Panc1 (cell line): ENCODE data around the gene CCDC90B.

Source experiments
- POLR2AphosphoS5 ChIP-seq: IDR thresholded peaks from 2 replicates; pipeline ENCODE4 v1.6.1; 2012; ENCODE audit warnings: mild to moderate bottlenecking, low read depth, low read length, moderate library complexity
- SIN3A ChIP-seq: IDR thresholded peaks from 2 replicates; pipeline ENCODE4 v1.6.1; 2012; ENCODE audit warnings: low read depth, mild to moderate bottlenecking, low read length, moderate library complexity, borderline replicate concordance; ENCODE audit not compliant: insufficient read depth
- TCF7L2 ChIP-seq: IDR thresholded peaks from 2 replicates; pipeline ENCODE4 v1.6.1; 2011; ENCODE audit warnings: mild to moderate bottlenecking, low read depth, low read length, inconsistent platforms
- TF ChIP-seq, protein P1 (sequence below): fragments of 450-650 bp; IDR thresholded peaks from 2 replicates; pipeline ENCODE4 v1.5.1; 2017; ENCODE audit warnings: mild to moderate bottlenecking
- TF ChIP-seq, protein P2 (sequence below), 2 experiments: IDR thresholded peaks; 2 replicates each; pipeline ENCODE4 v1.6.1; 2011 to 2012; ENCODE audit warnings: low read depth in 2 of 2, control low read depth in 1 of 2, low read length in 1 of 2, mild to moderate bottlenecking in 1 of 2, moderate library complexity in 1 of 2; ENCODE audit not compliant: insufficient read depth in 1 of 2

DNA sequence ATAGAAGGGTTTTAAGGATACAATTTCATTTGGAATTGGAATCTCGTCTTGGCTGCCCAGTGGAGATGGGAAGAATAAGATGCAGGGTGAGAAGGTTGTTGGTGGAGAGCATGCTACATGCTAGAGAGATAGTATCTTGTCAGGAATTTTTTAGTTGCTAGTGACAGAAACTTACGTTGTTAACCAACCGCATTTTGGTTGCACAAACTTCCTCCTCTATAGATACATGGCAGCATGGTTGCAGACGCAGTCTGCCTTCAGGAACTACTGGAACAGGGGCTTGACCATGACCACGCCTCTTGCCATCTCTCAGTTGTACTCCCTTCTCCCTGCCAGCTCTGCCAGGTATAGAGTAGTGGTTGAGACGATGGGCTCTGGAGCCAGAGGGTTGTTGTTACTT is 13.5 kb upstream of the CCDC90B start:
- TF ChIP-seq, protein P1, sequence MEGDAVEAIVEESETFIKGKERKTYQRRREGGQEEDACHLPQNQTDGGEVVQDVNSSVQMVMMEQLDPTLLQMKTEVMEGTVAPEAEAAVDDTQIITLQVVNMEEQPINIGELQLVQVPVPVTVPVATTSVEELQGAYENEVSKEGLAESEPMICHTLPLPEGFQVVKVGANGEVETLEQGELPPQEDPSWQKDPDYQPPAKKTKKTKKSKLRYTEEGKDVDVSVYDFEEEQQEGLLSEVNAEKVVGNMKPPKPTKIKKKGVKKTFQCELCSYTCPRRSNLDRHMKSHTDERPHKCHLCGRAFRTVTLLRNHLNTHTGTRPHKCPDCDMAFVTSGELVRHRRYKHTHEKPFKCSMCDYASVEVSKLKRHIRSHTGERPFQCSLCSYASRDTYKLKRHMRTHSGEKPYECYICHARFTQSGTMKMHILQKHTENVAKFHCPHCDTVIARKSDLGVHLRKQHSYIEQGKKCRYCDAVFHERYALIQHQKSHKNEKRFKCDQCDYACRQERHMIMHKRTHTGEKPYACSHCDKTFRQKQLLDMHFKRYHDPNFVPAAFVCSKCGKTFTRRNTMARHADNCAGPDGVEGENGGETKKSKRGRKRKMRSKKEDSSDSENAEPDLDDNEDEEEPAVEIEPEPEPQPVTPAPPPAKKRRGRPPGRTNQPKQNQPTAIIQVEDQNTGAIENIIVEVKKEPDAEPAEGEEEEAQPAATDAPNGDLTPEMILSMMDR: no peak
- TF ChIP-seq, protein P2, sequence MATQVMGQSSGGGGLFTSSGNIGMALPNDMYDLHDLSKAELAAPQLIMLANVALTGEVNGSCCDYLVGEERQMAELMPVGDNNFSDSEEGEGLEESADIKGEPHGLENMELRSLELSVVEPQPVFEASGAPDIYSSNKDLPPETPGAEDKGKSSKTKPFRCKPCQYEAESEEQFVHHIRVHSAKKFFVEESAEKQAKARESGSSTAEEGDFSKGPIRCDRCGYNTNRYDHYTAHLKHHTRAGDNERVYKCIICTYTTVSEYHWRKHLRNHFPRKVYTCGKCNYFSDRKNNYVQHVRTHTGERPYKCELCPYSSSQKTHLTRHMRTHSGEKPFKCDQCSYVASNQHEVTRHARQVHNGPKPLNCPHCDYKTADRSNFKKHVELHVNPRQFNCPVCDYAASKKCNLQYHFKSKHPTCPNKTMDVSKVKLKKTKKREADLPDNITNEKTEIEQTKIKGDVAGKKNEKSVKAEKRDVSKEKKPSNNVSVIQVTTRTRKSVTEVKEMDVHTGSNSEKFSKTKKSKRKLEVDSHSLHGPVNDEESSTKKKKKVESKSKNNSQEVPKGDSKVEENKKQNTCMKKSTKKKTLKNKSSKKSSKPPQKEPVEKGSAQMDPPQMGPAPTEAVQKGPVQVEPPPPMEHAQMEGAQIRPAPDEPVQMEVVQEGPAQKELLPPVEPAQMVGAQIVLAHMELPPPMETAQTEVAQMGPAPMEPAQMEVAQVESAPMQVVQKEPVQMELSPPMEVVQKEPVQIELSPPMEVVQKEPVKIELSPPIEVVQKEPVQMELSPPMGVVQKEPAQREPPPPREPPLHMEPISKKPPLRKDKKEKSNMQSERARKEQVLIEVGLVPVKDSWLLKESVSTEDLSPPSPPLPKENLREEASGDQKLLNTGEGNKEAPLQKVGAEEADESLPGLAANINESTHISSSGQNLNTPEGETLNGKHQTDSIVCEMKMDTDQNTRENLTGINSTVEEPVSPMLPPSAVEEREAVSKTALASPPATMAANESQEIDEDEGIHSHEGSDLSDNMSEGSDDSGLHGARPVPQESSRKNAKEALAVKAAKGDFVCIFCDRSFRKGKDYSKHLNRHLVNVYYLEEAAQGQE (IDR thresholded peaks at IDR 0.05; ENCODE audit: insufficient read depth in 1 of 2, low read depth in 2 of 2, low read length in 1 of 2): no peak
- TF ChIP-seq TCF7L2: no peak
- no peak for TF ChIP-seq SIN3A
- TF ChIP-seq POLR2AphosphoS5: no peak
